HG02852 (cell line): ENCODE data around the gene LRRC45.

Source experiments
- ATAC-seq: cut with Tn5 transposase; IDR thresholded peaks from one replicate; pipeline ENCODE4 v1.9.1; 2021; ENCODE audit warnings: mild to moderate bottlenecking, moderate library complexity; ENCODE audit not compliant: unreplicated experiment

LRRC45 gene

DNA sequence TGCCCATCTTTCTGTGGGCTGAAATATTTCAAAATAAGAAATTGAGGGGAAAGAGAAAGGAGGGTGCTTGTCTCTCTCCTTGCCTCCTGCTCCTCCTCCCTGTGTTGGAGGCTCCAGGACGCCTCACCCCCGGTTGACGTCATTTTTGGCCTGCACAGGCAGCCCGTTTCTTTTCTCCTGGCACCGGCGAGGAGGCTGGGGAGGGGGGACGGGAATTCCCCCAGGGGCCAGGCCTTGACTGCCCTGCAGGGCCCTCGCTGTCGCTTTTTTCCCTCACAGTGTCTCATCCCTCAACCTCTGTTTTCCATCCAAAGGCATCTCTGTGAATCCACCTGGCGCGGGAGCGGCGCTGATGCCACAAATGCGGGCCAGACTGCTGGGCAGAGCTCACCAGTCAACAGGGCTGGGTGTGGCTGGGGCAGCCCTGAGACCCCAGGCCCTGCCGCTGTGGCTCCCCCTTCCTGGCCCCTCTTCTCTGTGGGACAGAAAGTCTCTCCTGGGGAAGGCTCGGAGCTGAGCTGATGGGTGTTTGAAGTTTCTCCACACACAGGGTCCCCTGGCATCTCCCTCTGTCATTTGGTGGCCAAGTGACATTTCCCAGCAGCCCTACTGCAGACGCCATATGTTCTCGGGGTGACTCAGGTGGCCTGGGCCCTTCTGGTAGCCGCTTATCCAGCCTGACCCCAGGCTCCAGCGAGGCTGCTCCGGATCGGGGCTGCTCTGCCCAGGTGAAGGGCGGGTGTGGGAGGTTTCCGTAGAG, 16.5 kb upstream of the LRRC45 start:
- no peak for ATAC-seq

DNA sequence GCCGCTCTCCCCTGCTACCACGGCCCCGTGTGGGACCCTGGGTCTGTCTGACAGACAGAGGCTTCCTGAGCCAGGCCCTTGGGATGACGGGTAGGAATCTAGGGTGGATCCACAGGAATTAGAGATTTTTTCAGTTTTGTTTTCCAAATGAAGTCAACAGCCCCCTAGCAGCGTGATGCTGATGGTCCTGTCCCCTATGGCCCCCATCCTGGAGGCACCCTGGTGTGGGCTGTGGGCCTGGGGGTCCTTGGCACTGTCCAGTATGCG, 15.9 kb upstream of the LRRC45 start:
- ATAC-seq: no peak

DNA sequence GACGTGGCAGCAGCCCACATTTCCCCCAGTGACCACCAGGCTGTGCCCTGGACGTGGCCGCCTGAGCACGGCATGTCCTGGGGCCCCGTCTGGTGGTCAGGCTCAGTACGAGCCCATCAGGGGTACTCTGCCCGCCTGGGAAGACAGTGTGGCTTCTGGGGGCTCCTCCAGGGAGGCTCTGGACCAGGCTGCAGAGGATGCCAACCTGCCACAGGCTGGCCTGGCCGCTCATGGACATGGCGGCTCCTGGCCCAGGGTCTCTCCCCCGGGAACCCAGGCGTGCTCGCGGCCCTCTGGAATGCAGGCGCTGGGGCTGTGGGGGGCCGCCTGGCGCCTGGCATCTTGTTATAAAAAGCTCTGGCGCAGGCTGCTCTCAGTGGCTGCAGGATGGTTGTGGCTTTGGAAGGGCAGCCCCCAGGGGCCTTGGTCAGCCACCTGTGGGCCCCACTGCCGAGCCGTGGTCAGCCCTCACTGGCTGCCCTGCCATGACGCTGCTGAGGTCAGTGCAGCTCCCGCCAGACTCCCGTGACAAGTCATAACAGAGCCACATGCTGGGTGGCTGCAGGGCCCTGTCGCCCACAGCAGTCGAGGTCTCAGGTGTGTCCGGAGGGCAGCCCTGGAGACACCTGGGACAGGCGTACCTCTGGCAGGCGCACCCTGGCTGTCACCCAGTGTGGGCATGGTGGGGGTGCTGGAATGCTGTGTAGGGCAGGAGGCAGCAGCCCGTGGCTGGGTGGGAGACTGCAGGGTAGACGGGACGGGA, 15.4 kb upstream of the LRRC45 start:
- ATAC-seq: no peak

DNA sequence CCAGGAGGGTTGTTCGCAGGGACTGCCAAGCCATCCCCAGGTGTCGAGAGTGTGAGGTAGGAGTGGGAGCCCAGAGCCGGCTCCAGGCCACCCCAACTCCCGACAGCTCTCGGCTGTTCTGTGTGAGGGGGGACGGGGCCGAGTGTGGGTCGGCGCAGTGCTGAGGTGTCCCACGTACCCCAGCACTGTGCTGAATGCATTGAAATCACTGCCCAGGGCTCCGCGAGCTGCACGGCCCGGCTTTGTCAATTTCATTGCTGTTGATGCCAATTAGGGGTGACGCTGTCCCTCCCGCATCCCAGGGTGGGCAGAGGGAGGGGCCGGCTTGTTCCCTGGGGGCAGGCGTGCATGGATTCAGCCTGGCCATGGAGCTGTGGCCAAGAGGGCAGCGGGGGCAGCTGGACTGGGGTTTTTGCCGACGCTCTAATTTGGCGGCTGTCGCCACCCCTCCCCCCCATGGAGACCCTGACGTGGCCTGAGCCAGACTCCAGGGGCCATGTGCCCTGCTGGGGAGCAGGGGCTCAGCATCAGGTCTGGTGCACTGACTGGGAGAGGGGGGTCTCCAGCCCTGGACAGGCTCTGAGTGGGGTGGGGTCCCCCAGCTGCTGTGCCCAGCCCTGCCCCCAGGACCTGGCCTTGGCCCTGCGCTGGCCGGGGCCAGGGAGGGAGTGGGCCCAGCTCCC, 14.7 kb upstream of the LRRC45 start:
- ATAC-seq: no peak

DNA sequence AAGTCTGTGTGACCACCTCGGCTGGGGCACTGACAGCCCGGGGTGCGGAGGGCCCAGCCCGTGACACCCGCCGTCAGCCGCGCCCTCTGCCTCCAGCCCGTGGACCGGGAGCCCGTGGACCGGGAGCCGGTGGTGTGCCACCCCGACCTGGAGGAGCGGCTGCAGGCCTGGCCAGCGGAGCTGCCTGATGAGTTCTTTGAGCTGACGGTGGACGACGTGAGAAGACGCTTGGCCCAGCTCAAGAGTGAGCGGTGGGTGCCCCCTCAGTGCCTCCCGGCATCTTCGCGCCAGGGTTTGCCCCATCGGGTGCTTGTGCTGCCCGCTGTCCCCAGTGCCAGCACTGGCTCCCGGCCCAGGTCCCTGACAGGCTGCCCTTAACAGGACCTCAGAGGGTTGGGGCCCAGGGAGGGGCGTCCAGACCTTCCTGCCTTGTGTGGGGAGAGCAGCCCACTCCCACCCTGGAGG, 14.1 kb upstream of the LRRC45 start:
- no peak for ATAC-seq

DNA sequence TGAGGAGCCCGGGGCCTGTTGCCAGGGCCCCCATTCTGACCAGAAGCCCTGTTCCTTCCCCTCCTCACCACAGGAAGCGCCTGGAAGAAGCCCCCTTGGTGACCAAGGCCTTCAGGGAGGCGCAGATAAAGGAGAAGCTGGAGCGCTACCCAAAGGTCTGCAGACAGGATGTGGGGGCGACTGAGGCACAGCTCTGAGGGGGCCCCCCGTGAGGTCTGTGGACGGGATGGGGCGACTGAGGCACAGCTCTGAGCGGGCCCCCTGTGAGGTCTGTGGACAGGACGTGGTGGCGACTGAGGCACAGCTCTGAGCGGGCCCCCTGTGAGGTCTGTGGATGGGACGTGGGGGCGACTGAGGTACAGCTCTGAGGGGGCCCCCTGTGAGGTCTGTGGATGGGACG, 13.7 kb upstream of the LRRC45 start:
- no peak for ATAC-seq

DNA sequence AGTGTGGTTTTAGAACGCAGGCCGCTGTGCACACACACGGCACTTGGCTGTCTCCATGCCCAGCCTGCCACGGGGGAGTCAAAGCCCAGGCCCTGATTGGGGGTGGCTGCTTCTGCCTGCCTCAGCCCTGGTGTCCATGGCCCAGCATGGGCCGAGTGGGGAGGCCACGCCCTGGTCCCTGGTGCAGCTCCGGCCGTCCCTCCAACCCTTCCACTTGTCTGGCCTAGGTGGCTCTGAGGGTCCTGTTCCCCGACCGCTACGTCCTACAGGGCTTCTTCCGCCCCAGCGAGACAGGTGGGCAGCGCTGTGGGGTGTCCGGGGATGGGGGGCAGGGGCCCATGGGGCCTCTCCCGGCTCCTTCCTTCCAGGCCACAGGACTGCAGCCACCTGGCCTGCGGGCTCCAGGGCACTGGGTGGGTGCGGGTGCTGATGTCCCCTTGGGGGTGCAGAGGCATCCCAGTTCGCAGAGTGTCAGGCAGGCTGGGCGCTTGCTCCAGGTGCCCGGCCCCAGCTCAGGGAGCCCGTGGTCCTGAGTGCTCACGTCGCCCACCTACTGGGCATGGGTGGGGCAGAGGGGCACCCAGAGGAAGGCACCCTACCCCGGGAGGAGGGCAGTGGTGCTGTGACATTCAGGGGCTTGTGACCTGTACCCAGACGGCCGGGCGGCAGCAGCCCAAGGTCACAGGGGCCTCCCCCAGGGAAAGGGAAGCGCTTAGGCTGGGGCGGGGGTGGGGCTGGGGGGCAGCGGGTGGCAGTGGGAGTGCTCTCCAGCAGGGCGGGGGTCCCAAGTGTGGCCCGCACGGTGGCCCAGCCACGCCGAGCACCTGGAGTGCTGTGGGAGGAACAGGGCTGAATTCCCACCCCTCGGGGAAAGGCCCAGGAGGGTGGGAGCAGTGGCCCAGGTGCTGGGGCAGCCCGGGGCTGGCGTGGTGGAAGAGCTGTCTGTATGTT, 12.3 kb upstream of the LRRC45 start:
- no peak for ATAC-seq

DNA sequence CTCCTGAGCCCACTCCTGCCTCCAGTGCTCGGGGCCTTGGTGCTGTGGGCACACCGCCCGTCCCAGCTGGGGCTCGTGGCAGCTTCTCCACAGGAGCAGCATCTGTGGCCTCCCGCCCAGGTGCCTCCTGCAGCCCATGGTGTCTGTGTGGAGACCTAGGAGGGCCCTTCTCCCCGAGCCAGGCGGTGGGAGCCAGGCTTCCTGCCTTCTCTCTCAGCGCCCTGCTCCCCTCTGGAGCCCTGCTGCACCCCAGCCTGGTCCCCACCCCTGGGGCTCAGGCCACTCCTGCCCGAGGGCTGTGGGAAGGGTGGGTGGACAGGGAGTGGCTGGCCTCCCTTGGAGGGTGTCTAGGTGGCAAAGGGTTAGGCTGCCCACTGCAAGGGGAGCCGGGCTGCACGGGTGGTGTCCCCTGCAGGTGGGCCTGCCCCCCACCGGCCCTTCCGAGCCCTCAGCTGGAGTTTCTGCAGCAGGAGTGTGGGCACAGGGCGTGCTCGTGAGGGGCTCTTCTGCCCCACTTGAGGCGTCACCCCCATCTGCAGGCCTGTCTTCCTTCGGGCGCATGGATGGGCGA, 11.4 kb upstream of the LRRC45 start:
- no peak for ATAC-seq

DNA sequence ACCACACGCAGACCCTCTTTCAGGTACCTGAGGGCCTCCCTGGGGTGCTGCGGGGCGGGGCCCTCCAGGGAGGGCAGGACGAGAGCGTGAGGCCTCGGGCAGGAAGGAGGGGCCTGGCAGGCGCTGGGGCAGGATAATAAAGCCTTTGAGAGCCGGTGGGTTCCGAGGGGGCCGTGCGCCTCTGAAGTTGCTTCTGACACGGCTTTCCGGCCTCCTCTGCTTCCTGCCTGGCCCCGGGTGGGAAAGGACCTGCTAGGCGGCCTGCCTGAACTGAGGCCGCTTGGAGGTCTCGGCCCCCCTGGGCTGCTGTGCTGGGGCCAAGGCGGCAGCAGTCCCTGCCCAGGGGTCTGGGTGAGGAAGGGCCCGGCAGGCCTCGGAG, 10.9 kb upstream of the LRRC45 start:
- no peak for ATAC-seq

DNA sequence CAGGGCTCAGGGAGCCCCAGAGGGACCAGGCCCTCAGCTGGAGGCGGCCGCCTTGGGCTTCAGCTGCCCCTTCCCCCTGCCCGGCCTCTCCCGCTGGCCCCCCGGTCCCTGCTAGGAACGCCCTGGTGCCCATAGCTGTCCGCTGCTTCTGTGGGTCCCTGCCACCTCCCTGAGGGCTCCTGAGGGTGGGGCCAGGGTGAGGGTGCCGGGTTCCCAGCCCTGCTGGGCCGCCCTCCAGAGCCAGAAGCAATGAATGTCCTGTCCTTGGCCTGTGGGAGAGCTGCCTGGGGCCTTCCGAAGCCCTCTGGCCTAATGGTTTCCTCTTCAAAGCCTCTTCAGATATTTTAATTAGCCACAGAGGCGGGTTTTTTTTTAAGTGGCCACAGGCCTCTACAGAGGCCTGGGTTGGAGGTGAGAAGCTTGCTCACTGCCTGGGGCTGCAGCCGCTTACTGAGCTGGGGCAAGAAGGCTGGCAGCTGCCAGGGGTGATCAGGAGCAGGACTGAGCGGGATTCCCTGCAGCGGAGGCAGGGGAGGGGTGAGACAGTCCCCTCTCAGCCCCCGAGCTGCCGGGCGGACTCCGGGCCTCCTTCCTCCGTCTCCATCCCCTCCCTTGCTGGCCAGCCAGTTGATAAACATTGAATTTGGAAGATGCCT, 10.3 kb upstream of the LRRC45 start:
- ATAC-seq: no peak

DNA sequence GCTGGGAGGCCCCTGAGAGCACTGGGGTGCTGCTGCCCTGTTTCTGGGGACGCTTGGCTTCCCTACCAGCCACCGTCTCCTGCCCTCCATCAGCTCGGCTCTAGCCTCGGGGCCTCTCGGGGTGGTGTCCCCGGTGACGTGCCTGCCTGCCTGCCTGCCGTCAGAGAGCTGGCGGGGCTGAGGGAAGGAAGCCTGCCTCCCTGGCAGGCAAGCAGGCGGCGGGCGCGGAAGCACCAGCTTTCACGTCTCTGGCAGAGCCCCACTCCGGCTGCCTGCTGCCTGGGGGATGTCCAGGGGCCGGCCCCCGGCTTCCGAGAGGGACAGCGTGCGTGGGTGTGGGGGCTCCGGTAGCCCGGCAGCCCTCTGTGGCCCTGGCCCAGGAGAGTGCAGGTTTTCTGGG, 9.8 kb upstream of the LRRC45 start:
- ATAC-seq: no peak

DNA sequence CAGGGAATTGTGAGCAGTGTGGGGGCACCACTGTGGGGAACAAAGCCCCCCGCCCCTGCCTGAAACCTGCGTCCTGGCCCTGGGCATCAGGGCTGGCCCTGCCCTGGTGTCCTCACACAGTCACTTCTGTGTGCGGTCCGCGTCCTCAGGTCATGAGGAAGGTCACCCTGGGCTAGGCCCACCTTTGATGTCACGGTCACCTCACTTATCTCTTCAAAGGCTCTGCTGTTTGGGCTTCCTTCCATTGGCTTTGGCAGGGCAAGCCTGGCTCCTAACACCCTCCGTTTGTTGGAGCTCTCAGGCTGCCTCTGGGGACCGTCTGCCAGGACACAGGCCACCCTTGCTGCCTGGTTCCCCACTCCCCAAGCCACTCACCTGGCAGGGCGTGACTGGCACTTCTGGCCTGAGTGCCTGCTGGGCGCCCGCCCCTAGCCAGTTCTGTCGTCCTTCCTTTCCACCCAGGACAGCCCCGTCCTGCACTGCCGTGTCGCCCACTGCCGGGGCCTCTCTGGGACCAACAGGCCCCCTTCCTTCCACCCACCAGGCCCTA, 9.3 kb upstream of the LRRC45 start:
- ATAC-seq: no peak

DNA sequence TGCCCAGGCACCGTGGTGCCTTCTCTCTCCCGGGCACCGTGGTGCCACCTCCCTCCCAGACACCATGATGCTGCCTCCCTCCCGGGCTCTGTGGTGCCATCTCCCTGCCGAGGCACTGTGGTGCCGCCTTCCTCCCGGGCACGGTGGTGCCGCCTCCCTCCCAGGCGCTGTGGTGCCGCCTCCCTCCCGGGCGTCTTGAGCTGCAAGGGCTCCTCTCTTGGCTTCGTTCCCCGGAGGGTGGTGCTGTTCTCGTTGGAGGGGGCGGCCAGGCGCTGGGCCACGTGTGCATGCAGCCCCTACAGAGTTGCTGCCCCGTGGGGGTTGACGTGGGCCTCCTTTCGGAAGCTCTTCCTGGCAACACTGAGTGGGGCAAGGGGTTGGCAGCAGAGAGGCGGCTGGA, 8.7 kb upstream of the LRRC45 start:
- no peak for ATAC-seq

DNA sequence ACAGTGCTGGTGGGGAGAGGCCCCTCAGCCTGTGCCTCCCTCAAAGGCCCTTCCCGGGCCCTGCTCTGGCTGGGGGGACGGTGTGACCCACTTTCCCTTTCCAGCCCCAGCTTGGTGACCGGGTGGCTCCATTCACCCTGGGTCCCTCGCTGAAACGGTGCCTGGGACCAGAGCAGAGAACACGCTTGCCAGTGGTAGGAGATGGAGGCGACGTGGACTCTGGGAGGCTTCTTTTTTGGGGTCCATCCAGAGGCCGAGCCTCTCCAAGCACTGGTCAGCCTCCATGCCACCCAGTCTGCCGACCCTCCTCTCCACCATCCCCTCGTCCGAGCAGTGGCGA, 8.2 kb upstream of the LRRC45 start:
- no peak for ATAC-seq

DNA sequence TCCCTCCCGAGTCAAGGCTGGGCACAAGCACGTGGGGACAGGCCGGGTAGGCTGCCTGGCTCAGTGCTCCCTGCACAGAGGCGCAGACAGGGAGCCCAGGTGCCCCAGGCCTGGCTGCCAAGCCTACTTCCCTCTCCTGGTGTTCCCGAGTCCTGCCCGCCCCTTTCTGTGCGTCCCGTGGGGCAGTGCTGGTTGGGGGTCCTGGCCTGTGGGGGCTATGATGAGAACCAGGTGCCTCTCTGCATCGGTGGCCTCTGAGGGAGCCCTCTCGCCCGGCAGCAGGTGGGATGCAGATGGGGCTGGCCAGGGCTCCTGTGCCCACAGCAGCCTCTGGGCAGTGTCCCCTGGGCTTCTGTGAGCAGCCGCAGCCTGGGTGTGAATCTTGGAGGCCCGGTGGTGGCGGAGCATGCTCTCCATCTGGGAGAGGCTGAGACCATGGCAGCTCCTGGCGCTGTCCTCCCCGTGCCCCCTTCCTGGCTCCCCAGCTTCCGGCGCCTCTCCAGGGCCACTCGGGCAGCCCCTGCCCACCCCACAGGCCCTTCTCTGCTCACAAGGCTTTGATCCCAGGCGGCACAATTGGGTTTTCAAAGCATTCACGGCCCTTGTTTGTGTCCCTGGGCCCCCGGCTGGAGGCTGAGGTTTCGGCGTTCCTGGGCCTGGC, 7.7 kb upstream of the LRRC45 start:
- ATAC-seq: no peak

DNA sequence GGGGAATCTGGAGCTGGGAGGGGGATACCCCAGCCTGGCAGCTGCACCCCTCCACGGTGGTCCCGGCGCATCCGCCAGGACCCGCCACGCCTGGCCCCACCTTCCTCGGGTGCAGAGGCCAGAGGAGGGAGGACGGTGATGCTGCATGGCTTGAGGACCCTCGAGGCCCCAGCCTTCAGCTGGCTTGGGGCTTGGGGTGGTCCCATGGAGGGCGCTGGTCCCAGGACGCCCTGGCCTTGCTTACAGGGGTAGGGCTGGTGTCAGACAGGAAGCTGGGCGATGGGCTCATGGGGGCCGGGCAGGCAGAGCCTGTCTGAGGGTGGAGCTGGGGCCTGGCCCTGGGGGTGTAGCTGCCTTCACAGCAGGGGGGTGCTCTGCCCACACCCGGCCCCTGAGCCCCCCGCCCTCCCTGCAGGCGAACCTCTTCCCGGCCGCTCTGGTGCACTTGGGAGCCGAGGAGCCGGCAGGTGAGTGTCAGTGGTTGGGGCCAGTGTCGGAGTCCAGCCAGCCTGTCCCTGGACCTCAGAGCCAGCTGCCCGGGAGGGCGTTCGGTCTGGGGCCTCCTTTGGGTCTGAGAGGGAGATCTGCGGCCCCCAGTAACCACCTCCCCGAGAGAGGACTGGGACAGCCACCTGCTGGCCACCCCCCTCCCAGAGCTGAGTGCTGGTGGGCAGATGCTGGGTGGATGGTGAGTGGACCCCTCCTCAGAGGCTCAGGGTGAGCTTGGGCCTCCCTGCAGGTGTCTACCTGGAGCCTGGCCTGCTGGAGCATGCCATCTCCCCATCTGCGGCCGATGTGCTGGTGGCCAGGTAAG, 6.8 kb upstream of the LRRC45 start:
- ATAC-seq: no peak

DNA sequence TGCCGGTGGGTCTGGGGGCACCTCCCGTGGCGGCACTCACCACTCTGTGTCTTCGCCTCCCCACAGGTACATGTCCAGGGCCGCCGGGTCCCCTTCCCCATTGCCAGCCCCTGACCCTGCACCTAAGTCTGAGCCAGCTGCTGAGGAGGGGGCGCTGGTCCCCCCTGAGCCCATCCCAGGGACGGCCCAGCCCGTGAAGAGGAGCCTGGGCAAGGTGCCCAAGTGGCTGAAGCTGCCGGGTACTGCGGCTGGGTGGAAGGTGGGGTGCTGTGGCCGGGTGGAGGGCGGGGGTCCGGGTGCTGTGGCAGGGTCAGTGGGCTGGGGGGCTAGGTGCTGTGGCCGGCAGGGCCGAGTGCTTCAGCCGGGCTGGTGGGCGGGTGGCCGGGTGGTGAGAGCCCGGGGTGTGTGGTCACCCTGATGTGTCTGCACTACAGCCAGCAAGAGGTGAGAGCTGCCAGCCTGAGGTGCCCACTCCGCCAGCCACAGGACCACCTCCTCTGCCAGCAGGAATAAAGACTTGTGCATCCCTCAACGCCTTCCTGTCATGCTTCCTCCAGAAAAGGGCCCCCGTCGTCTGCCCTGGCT, 6.1 kb upstream of the LRRC45 start:
- ATAC-seq: no peak

DNA sequence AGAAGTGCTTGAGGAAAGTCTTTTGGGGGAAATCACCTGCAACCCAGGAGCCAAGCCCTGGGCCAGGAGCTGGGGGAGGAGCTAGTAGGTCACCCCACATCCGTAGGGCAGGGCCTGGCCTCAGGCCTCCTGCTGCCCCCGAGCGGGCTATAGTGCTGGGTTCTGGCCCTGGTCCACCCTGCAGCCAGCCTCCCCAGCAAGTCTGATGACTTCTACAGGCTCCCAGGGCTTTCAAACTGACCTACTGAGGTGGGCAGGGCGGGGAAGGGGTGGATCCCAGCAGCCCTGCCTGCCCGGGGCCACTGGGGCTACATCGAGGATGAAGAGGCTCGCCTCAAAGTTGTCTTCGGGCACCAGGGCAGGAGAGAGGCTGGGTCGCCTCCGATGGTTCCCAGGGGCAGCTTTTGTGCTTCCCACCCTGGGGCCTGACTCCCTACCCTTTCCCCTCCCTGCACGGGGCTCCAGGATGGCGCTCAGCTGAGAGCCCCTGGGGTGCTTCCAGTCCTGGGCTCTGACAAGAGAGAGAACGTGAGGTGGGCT, 5.4 kb upstream of the LRRC45 start:
- ATAC-seq: no peak
